Activated naive CD4-positive, alpha-beta T cell treated with anti-CD3 and anti-CD28 coated beads for 36 hours (primary cell): ENCODE results near the gene PYGB. TPM values are rescaled to one million over a fixed set of nuclear protein-coding genes. Genes with fewer than 3 reads are reported as not detected.

Experiments used
- CTCF ChIA-PET: fragments of 350-600 bp; sonication (Branson Sonifier 250); formaldehyde crosslinking; loops from one replicate; lab custom pipeline; 2021; ENCODE audit warnings: antibody characterized with exemption; lab: Charles Lee
- DNase-seq: peaks from one replicate; pipeline ENCODE4 v3.0.0-alpha.2; 2020
- H3K27ac Mint-ChIP-seq: one replicate; pipeline ENCODE4 v1.8.0; 2021; ENCODE audit warnings: mild to moderate bottlenecking, mixed read lengths
- H3K27me3 Mint-ChIP-seq: one replicate; pipeline ENCODE4 v1.8.0; 2021; ENCODE audit warnings: low read depth, mixed read lengths
- H3K36me3 Mint-ChIP-seq: one replicate; pipeline ENCODE4 v1.8.0; 2021; ENCODE audit warnings: low read depth, mixed read lengths
- H3K4me1 Mint-ChIP-seq: one replicate; pipeline ENCODE4 v1.8.0; 2021; ENCODE audit warnings: low read depth, mixed read lengths
- H3K4me3 Mint-ChIP-seq: one replicate; pipeline ENCODE4 v1.8.0; 2021; ENCODE audit warnings: mild to moderate bottlenecking, moderate library complexity, mixed read lengths
- H3K9me3 Mint-ChIP-seq: one replicate; pipeline ENCODE4 v1.8.0; 2021; ENCODE audit warnings: mixed read lengths
- intact Hi-C: fragments of 100-400 bp; cut with micrococcal nuclease; formaldehyde crosslinking; loops from one replicate; pipeline ENCODE4 v1.15.1; 2023
- total RNA-seq, 2 experiments: library from RNA; stranded (reverse); gene quantifications; one replicate each; pipeline ENCODE4 v1.2.3, GENCODE V29; 2021

PYGB gene
- total RNA-seq, 2 experiments from 2014 or later = 19.6 to 20.0 TPM

DNA sequence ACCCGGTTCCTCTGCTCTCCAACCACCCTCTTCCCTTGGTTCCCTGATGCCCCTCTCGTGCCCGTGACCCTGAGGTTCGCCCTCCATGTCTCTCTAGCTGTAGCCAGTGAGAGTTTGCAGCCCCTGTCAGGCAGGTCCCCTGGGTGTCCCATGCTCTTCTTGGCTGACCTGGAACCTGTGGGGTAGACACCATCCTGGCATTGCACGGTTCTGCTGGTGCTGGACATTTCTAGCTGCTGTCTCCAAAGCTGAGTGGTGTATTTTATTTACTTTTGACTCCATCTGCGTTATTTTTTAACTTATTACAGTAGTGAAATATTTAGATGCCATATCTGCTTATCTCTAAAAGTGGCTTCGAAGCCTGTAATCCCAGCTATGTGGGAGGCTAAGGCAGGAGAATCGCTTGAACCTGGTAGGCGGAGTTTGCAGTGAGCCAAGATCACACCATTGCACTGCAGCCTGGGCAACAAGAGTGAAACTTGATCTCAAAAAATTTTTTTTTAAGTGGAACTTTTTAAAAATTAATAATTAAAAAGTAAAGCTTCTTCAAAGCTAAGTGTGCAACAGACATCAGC lies 39.8 kb upstream of the PYGB start:
- Mint-ChIP-seq H3K36me3 (peaks cover 8% of the 10 kb centered on the region), H3K27me3 (no peaks in the 10 kb centered on the region), H3K4me1 (peaks cover 11% of the 10 kb centered on the region), H3K4me3 (no peak overlapping the region), H3K27ac (no peak overlapping the region), H3K9me3 (no peaks in the 10 kb centered on the region)
- DNase-seq = no peak
- CTCF ChIA-PET = no interaction called here
- intact Hi-C loops = no loop called here

GRCh38 chr20:25209400-25209799 lies 38.5 kb upstream of the PYGB start:
- Mint-ChIP-seq H3K27me3 (no peaks in the 10 kb centered on the region), H3K27ac (no peak overlapping the region), H3K4me3 (no peak overlapping the region), H3K36me3 (peaks cover 8% of the 10 kb centered on the region), H3K4me1 (no peaks in the 10 kb centered on the region), H3K9me3 (no peaks in the 10 kb centered on the region)
- no peak for DNase-seq
- intact Hi-C loops = no loop called here
- CTCF ChIA-PET = no interaction called here

DNA sequence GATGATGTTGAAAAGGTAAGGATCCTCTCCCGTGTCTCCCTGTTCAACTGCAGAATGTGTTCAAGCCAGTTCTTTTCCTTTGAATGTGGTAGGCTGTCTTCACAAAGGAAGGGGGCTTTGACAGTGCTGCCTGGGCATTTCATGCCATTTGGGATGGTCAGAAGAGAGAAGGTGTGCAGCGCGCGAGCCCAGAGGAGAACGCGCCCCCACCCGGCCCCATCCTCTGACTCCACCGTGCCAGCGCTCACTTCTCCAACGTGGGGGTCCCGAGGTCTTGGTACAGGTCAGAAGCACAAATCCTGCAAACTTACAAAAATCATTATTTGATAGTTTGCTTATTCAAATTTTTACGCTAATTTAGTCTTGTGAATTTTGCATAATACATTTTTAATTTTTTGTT lies 38.0 kb upstream of the PYGB start:
- no peak overlapping the region for H3K4me3 Mint-ChIP-seq
- CTCF ChIA-PET = no interaction called here
- DNase-seq = no peak
- H3K9me3 Mint-ChIP-seq = no peaks in the 10 kb centered on the region
- H3K36me3 Mint-ChIP-seq = peaks cover 8% of the 10 kb centered on the region
- no peaks in the 10 kb centered on the region for H3K27me3 Mint-ChIP-seq
- no peak overlapping the region for H3K27ac Mint-ChIP-seq
- no peaks in the 10 kb centered on the region for H3K4me1 Mint-ChIP-seq
- intact Hi-C loops = no loop called here

DNA sequence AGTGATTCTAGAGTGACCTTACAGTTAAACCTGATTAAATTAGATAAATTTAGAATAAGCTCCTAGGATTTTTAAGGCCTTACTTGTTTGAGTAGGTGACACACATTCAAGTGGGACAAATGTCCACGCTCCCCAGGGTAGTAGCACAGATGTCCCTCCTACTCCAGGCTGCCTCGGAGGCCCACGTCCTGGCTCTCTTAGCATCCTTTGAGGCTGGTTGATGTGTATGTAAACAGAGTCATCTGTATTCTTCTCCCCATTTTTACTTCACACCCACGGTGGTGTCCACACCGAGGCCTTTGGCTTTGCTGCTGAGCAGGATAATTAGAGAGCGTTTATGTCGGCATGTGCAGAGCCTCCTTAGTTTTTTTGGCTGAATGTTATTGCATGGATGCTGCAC lies 36.6 kb upstream of the PYGB start:
- no peak for DNase-seq
- Mint-ChIP-seq H3K4me3 (no peak overlapping the region), H3K27ac (no peak overlapping the region), H3K4me1 (no peaks in the 10 kb centered on the region), H3K27me3 (no peaks in the 10 kb centered on the region), H3K9me3 (no peaks in the 10 kb centered on the region), H3K36me3 (peaks cover 9% of the 10 kb centered on the region)
- intact Hi-C loops = no loop called here
- CTCF ChIA-PET = no interaction called here

GRCh38 chr20:25212242-25212641 lies 35.6 kb upstream of the PYGB start:
- no peak overlapping the region for H3K4me3 Mint-ChIP-seq
- CTCF ChIA-PET = no interaction called here
- H3K36me3 Mint-ChIP-seq = peaks cover 9% of the 10 kb centered on the region
- H3K9me3 Mint-ChIP-seq = no peaks in the 10 kb centered on the region
- H3K27ac Mint-ChIP-seq = no peak overlapping the region
- H3K4me1 Mint-ChIP-seq = no peaks in the 10 kb centered on the region
- no peak for DNase-seq
- H3K27me3 Mint-ChIP-seq = no peaks in the 10 kb centered on the region
- intact Hi-C loops = no loop called here

DNA sequence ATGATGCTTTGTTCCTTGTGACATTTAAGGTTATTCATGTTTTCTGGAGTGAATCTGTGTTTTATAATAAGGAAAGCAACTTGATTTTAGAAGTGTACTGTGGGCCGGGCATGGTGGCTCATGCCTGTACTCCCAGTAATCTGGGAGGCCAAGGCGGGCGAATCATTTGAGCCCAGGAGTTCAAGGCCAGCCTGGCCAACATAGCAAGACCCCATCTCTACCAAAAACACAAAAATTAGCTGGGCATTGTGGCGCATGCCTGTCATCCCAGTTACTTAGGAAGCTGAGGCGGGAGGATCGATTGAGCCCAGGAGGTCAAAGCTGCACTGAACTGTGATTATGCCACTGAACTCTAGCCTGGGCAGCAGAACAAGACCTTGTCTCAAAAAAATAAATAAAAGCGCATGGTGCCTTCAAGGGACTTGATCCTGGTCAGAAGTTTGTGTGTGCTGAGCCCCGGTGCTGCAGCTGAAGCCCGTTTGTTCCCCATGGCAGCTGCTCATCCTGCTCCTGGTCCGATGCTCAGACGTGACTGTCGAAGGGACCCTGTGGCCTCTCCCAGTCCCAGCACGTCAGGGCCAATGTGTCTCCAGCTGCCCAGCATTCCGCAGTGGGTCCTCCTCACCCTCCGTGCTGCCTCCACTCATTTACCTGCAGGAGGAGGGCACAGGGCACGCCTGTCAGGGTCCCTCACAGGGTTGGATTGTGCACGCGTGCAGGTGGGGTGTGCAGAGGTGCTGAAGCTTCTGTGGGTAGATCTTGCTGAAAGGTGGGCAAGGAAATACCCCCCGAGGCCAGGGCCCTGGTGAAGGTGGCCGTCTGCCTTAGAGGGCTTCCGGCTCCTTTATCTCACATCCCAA lies 34.1 kb upstream of the PYGB start:
- H3K4me3 Mint-ChIP-seq = no peak overlapping the region
- no peak for DNase-seq
- peaks cover 12% of the 10 kb centered on the region for H3K36me3 Mint-ChIP-seq
- no peaks in the 10 kb centered on the region for H3K27me3 Mint-ChIP-seq
- no peak overlapping the region for H3K27ac Mint-ChIP-seq
- intact Hi-C loops = no loop called here
- H3K4me1 Mint-ChIP-seq = no peaks in the 10 kb centered on the region
- CTCF ChIA-PET = no interaction called here
- H3K9me3 Mint-ChIP-seq = no peaks in the 10 kb centered on the region

GRCh38 chr20:25214426-25214790 lies 33.5 kb upstream of the PYGB start:
- Mint-ChIP-seq H3K27me3 (no peaks in the 10 kb centered on the region), H3K9me3 (no peaks in the 10 kb centered on the region), H3K27ac (no peak overlapping the region), H3K36me3 (peaks cover 12% of the 10 kb centered on the region), H3K4me1 (no peaks in the 10 kb centered on the region), H3K4me3 (no peak overlapping the region)
- intact Hi-C loops = no loop called here
- no peak for DNase-seq
- CTCF ChIA-PET = no interaction called here

DNA sequence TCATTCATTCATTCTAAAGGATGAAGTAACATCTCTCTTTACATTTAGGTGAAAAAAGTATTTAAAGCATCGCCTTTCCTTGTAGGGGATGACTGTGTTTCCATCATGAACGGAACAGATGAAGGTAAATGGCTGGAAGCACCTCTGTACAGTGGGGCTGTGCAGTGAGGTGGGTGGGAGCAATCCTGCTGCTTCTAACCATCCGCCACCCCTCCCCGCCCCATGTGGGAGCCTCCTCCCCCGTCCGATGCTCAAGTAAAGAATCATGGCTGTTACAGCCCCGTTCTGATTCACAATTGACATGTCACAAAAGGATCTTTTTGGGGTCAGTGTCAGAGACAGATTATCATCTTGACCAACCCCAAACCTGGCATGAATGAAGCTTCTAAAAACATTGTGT lies 33.1 kb upstream of the PYGB start:
- Mint-ChIP-seq H3K27ac (no peak overlapping the region), H3K4me1 (no peaks in the 10 kb centered on the region), H3K36me3 (peaks cover 12% of the 10 kb centered on the region), H3K9me3 (no peaks in the 10 kb centered on the region), H3K4me3 (no peak overlapping the region), H3K27me3 (no peaks in the 10 kb centered on the region)
- no peak for DNase-seq
- intact Hi-C loops = no loop called here
- CTCF ChIA-PET = no interaction called here

- CTCF ChIA-PET = no interaction called here
- H3K4me3 Mint-ChIP-seq = no peak overlapping the region
- intact Hi-C loops = no loop called here
- DNase-seq = no peak
- no peaks in the 10 kb centered on the region for H3K9me3 Mint-ChIP-seq
- H3K27me3 Mint-ChIP-seq = no peaks in the 10 kb centered on the region
- no peak overlapping the region for H3K27ac Mint-ChIP-seq
- H3K4me1 Mint-ChIP-seq = no peaks in the 10 kb centered on the region
- peaks cover 12% of the 10 kb centered on the region for H3K36me3 Mint-ChIP-seq
These were observed 32.4 kb upstream of the PYGB start for GRCh38 chr20:25215521-25215920.

DNA sequence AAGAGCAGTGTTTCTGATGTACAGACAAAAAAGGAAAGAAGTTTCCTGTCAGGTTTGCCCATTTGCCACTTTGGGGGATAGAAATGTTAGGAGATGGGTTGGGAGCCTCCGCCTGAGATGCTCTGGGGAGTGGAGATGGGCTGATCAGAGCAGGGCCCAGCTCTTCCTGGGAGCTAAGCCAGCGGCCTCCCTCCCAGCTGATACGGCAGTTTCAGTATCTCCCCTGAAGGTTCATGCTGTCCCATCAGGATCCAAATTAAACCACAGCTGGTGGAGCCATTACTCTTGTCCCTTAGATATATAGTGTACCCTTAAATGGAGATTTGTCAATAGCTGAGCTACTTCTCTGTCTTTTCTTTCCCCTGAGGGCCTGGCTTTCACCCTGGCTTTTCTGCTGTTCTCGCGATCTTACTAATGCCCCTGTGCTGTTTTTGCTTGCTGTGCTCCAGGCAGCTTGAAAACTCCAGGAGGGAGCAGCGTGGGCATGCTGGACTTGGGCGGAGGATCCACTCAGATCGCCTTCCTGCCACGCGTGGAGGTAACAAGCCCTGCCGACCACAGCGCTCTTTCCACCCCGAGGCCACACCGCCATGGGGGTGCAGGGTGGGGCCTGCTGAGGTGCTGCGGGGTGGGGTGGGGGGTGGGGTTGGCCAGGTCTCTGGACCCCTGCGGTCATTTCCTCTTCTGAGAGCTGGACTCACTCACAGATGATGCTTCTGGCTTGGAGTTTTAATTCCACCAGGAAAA lies 31.5 kb upstream of the PYGB start:
- no peak overlapping the region for H3K27ac Mint-ChIP-seq
- H3K9me3 Mint-ChIP-seq = no peaks in the 10 kb centered on the region
- H3K27me3 Mint-ChIP-seq = no peaks in the 10 kb centered on the region
- CTCF ChIA-PET = interaction anchor here (0.6 to 1.3 kb wide), 2 partner anchors 68 to 120 kb away, joined by 3 to 4 read pairs; no protein-coding TSS in a partner anchor
- no peak overlapping the region for H3K4me3 Mint-ChIP-seq
- intact Hi-C loops = no loop called here
- peaks cover 11% of the 10 kb centered on the region for H3K36me3 Mint-ChIP-seq
- no peaks in the 10 kb centered on the region for H3K4me1 Mint-ChIP-seq
- no peak for DNase-seq

DNA sequence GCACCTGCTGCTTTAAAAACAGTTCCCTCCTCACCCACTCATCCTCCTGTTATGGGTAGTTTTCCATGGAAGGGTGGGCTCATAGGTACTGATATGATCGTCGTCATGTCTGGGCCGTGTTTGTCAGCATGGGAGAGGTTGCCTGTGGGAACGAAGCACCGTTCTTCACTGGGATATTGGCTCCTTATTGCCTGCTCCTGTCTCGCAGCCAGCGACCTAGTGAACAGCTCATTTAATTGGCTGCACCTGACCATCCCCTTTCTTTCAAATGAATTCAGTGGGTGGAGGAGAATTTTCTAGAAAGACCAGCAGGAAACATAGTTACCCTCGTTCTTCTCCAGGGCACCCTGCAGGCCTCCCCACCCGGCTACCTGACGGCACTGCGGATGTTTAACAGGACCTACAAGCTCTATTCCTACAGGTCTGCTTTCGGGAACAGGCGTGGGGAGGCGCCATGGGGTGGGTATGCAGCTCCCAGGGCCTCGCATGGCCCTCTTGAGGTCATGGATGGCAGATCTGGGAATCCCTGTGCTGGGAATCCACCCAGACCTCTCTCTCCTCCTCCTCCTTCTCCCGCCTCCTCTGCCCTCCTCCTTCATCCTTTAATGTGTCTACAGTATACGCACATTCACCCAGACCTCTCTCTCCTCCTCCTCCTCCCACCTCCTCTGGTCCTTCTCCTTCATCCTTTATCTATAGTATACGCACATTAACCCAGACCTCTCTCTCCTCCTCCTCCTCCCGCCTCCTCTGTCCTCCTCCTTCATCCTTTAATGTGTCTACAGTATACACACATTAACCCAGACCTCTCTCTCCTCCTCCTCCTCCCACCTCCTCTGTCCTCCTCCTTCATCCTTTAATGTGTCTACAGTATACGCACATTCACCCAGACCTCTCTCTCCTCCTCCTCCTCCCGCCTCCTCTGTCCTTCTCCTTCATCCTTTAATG lies 30.4 kb upstream of the PYGB start:
- intact Hi-C loops = no loop called here

DNA sequence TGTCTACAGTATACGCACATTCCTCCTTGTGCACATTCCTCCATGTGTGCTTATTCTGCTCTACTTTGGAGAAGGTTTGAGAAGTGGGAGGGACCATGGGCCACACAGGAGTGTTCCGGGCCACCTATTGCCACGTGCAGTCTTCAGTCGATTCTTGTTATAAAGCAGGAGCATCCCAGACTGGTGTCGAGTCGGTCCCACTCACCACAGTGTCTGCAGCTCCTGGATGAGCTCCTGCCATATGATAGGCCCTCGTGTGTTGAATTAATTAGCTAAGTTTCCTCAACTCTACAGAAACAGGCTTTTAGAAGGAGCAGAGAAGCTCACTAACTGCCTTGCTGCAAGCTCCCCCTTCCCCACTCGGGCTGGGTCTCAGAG lies 29.8 kb upstream of the PYGB start:
- Mint-ChIP-seq H3K36me3 (peaks cover 8% of the 10 kb centered on the region), H3K4me1 (peaks cover 1% of the 10 kb centered on the region), H3K27me3 (no peaks in the 10 kb centered on the region), H3K4me3 (no peak overlapping the region), H3K27ac (no peak overlapping the region), H3K9me3 (no peaks in the 10 kb centered on the region)
- intact Hi-C loops = no loop called here
- CTCF ChIA-PET = interaction anchor here (0.7 kb wide), 1 partner anchor 29 kb away, joined by 3 read pairs; no protein-coding TSS in a partner anchor
- no peak for DNase-seq

More for the DNA sequence above, 30.4 kb upstream of the PYGB start:
- H3K9me3 Mint-ChIP-seq = no peaks in the 10 kb centered on the region
- peaks cover 8% of the 10 kb centered on the region for H3K36me3 Mint-ChIP-seq
- no peak overlapping the region for H3K4me3 Mint-ChIP-seq
- no peak for DNase-seq
- no peaks in the 10 kb centered on the region for H3K27me3 Mint-ChIP-seq
- no peak overlapping the region for H3K27ac Mint-ChIP-seq
- CTCF ChIA-PET = interaction anchor here (0.6 to 1.3 kb wide), 3 partner anchors 29 to 119 kb away, joined by 3 to 4 read pairs (median 3); no protein-coding TSS in a partner anchor
- H3K4me1 Mint-ChIP-seq = no peaks in the 10 kb centered on the region
